Astrocyte (in vitro differentiated cells and primary cell): ENCODE results near the gene HIPK1. TPM values are rescaled to one million over a fixed set of nuclear protein-coding genes. Genes with fewer than 3 reads are reported as not detected.
A peak's percentile ranks its signal among the peaks of the same experiment; 100 is the strongest.

ENCODE experiments used
- DNase-seq: peaks from one replicate; pipeline ENCODE4 v3.0.0-alpha.2; 2010; ENCODE audit warnings: low read depth
- FAIRE-seq: peaks from 2 replicates; lab custom pipeline; 2011; peaks lifted over from hg19 to GRCh38; lab: Jason Lieb, UNC
- H2AFZ ChIP-seq: 2 replicates; pipeline ENCODE4 v1.6.0; 2012; ENCODE audit warnings: low read depth, low read length, inconsistent platforms
- H3K27ac ChIP-seq: 2 replicates; pipeline ENCODE4 v1.5.1; 2011; ENCODE audit warnings: low read depth, low read length, inconsistent platforms
- H3K27me3 ChIP-seq: 2 replicates; pipeline ENCODE4 v1.6.0; 2011; ENCODE audit warnings: low read length, inconsistent platforms; ENCODE audit not compliant: insufficient read depth
- H3K36me3 ChIP-seq: 2 replicates; pipeline ENCODE4 v1.5.1; 2011; ENCODE audit warnings: low read length, inconsistent platforms; ENCODE audit not compliant: insufficient read depth
- H3K4me1 ChIP-seq: 2 replicates; pipeline ENCODE4 v1.5.1; 2011; ENCODE audit warnings: low read length, inconsistent platforms; ENCODE audit not compliant: insufficient read depth
- H3K4me2 ChIP-seq: 2 replicates; pipeline ENCODE4 v1.6.0; 2012; ENCODE audit warnings: low read length, inconsistent platforms
- H3K4me3 ChIP-seq: 2 replicates; pipeline ENCODE4 v1.5.1; 2011; ENCODE audit warnings: low read depth, mild to moderate bottlenecking, low read length, inconsistent platforms; ENCODE audit not compliant: insufficient read depth
- H3K79me2 ChIP-seq: 2 replicates; pipeline ENCODE4 v1.6.0; 2012; ENCODE audit warnings: mild to moderate bottlenecking, low read length, inconsistent platforms; ENCODE audit not compliant: insufficient read depth
- H3K9ac ChIP-seq: 2 replicates; pipeline ENCODE4 v1.6.0; 2012; ENCODE audit warnings: mild to moderate bottlenecking, low read length, inconsistent platforms
- H3K9me3 ChIP-seq: 2 replicates; pipeline ENCODE4 v1.5.1; 2012; ENCODE audit warnings: low read depth, mild to moderate bottlenecking, low read length, inconsistent platforms; ENCODE audit not compliant: insufficient read depth
- H4K20me1 ChIP-seq: 2 replicates; pipeline ENCODE4 v1.6.0; 2012; ENCODE audit warnings: low read length, inconsistent platforms; ENCODE audit not compliant: insufficient read depth
- H3K27ac Mint-ChIP-seq: one replicate; pipeline ENCODE4 v1.8.0; 2021; ENCODE audit warnings: mild to moderate bottlenecking, mixed read lengths; ENCODE audit not compliant: unreplicated experiment
- H3K27me3 Mint-ChIP-seq: one replicate; pipeline ENCODE4 v1.8.0; 2021; ENCODE audit warnings: low read depth, mixed read lengths; ENCODE audit not compliant: unreplicated experiment
- H3K36me3 Mint-ChIP-seq: one replicate; pipeline ENCODE4 v1.8.0; 2021; ENCODE audit warnings: low read depth, mixed read lengths; ENCODE audit not compliant: unreplicated experiment
- H3K4me1 Mint-ChIP-seq: one replicate; pipeline ENCODE4 v1.8.0; 2021; ENCODE audit warnings: low read depth, mixed read lengths; ENCODE audit not compliant: unreplicated experiment
- H3K4me3 Mint-ChIP-seq: one replicate; pipeline ENCODE4 v1.8.0; 2021; ENCODE audit warnings: mild to moderate bottlenecking, moderate library complexity, mixed read lengths; ENCODE audit not compliant: unreplicated experiment
- H3K9me3 Mint-ChIP-seq: one replicate; pipeline ENCODE4 v1.8.0; 2021; ENCODE audit warnings: mild to moderate bottlenecking, mixed read lengths; ENCODE audit not compliant: unreplicated experiment
- EZH2 ChIP-seq: IDR thresholded peaks from 2 replicates; pipeline ENCODE4 v1.6.1; 2012; ENCODE audit warnings: mild to moderate bottlenecking, low read length, inconsistent platforms; ENCODE audit not compliant: insufficient read depth
- total RNA-seq: library from RNA; stranded (reverse); gene quantifications from 2 replicates; pipeline ENCODE4 v1.2.1, GENCODE V29; 2021
- TF ChIP-seq, protein P1 (sequence below): IDR thresholded peaks from 2 replicates; pipeline ENCODE4 v1.5.1; 2011; ENCODE audit warnings: low read depth, mild to moderate bottlenecking, inconsistent platforms, low read length, moderate library complexity; ENCODE audit not compliant: insufficient read depth

The HIPK1 gene
- total RNA-seq, 1 donor from 2014 or later: 55.4 TPM

- Mint-ChIP-seq H3K4me3 (no peak overlapping the region), H3K36me3 (peaks cover 11% of the 10 kb centered on the region), H3K27me3 (peaks cover 4% of the 10 kb centered on the region), H3K27ac (no peak overlapping the region), H3K4me1 (peaks cover 35% of the 10 kb centered on the region), H3K9me3 (peaks cover 2% of the 10 kb centered on the region)
- DNase-seq (peak; percentile 73), FAIRE-seq (no peak)
- H3K36me3 ChIP-seq: no peaks in the 10 kb centered on the region
- no peak for TF ChIP-seq EZH2
- TF ChIP-seq, protein P1, sequence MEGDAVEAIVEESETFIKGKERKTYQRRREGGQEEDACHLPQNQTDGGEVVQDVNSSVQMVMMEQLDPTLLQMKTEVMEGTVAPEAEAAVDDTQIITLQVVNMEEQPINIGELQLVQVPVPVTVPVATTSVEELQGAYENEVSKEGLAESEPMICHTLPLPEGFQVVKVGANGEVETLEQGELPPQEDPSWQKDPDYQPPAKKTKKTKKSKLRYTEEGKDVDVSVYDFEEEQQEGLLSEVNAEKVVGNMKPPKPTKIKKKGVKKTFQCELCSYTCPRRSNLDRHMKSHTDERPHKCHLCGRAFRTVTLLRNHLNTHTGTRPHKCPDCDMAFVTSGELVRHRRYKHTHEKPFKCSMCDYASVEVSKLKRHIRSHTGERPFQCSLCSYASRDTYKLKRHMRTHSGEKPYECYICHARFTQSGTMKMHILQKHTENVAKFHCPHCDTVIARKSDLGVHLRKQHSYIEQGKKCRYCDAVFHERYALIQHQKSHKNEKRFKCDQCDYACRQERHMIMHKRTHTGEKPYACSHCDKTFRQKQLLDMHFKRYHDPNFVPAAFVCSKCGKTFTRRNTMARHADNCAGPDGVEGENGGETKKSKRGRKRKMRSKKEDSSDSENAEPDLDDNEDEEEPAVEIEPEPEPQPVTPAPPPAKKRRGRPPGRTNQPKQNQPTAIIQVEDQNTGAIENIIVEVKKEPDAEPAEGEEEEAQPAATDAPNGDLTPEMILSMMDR: no peak
- peak overlapping the region; percentile 73 for H3K4me2 ChIP-seq
- H3K27ac ChIP-seq: no peak overlapping the region
- no peak overlapping the region for H2AFZ ChIP-seq
- no peaks in the 10 kb centered on the region for H3K79me2 ChIP-seq
- no peaks in the 10 kb centered on the region for H3K27me3 ChIP-seq
- peak overlapping the region; percentile 7 for H3K4me3 ChIP-seq
- H3K4me1 ChIP-seq: peaks cover 38% of the 10 kb centered on the region
- H3K9me3 ChIP-seq: no peaks in the 10 kb centered on the region
- H4K20me1 ChIP-seq: no peaks in the 10 kb centered on the region
- no peak overlapping the region for H3K9ac ChIP-seq
Measured at GRCh38 chr1:113981962-113982931, 53.1 kb downstream of the HIPK1 start.

DNA sequence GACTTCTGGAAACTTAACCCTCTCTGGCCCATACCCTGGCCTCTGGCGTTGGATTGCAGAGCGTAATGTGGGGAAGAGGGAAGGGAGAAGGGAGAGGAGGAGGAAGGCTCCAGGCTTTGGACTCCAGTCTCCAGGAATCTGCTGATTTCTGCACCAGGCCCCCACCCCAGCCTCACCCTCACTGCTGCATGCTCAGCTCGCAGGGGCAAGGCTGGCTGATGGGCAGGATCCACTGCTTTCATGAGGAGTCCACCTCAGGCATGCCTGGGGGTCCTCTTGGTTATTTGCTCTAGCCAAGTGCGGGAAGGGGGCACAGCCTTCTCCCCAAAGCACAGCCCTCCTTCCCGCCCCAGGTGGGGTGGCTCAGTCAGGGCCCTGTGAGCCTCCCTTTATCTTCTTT lies 53.8 kb downstream of the HIPK1 start:
- Histone ChIP-seq H3K36me3 (no peaks in the 10 kb centered on the region), H2AFZ (no peak overlapping the region), H3K4me2 (peak overlapping the region; percentile 73), H3K9me3 (no peaks in the 10 kb centered on the region), H4K20me1 (no peaks in the 10 kb centered on the region), H3K27me3 (no peaks in the 10 kb centered on the region), H3K9ac (no peak overlapping the region), H3K4me3 (peak overlapping the region; percentile 7), H3K27ac (no peak overlapping the region), H3K79me2 (no peaks in the 10 kb centered on the region), H3K4me1 (peaks cover 38% of the 10 kb centered on the region)
- no peak overlapping the region for H3K4me3 Mint-ChIP-seq
- peaks cover 3% of the 10 kb centered on the region for H3K9me3 Mint-ChIP-seq
- no peak for FAIRE-seq
- H3K27ac Mint-ChIP-seq: no peak overlapping the region
- peaks cover 11% of the 10 kb centered on the region for H3K36me3 Mint-ChIP-seq
- peaks cover 31% of the 10 kb centered on the region for H3K4me1 Mint-ChIP-seq
- H3K27me3 Mint-ChIP-seq: peaks cover 4% of the 10 kb centered on the region
- DNase-seq: no peak
- no peak for TF ChIP-seq EZH2
- TF ChIP-seq, protein P1: no peak

DNA sequence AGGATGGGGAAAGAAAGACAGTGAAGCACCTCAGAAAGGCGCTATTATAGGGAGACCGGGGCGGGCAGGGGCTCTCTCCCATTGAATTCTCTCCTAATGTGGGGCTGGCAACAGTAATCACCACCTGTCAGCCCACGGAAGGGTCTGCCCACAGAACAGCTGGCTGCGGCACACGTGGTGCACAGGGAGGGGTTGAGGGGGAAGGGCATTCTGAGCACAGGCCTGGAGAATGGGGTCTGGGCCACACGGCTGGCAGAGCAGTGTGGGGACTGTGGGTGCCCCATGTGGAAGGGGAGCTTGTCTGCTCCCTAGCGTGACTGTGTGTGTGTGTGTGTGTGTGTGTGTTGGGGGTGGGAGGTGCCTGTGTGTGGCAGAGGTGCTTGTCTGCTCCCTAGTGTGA lies 54.3 kb downstream of the HIPK1 start:
- Histone ChIP-seq H3K4me2 (no peak overlapping the region), H3K9ac (no peak overlapping the region), H2AFZ (no peak overlapping the region), H3K36me3 (no peaks in the 10 kb centered on the region), H3K4me1 (peaks cover 34% of the 10 kb centered on the region), H3K79me2 (no peaks in the 10 kb centered on the region), H3K27me3 (no peaks in the 10 kb centered on the region), H3K27ac (no peak overlapping the region), H3K4me3 (no peak overlapping the region), H4K20me1 (no peaks in the 10 kb centered on the region), H3K9me3 (no peaks in the 10 kb centered on the region)
- no peak overlapping the region for H3K4me3 Mint-ChIP-seq
- H3K27ac Mint-ChIP-seq: no peak overlapping the region
- peaks cover 5% of the 10 kb centered on the region for H3K9me3 Mint-ChIP-seq
- H3K4me1 Mint-ChIP-seq: peaks cover 27% of the 10 kb centered on the region
- no peak for DNase-seq
- no peak for TF ChIP-seq EZH2
- TF ChIP-seq, protein P1: no peak
- peaks cover 4% of the 10 kb centered on the region for H3K27me3 Mint-ChIP-seq
- FAIRE-seq: no peak
- H3K36me3 Mint-ChIP-seq: peaks cover 11% of the 10 kb centered on the region
